Ishikawa (cell line): ENCODE results near the gene TMEM255B.

Experiments used
- EGR1 ChIP-seq: IDR thresholded peaks from 2 replicates; pipeline ENCODE4 v1.6.1; 2012
- EP300 ChIP-seq: IDR thresholded peaks from 2 replicates; pipeline ENCODE4 v1.6.1; 2012; ENCODE audit warnings: borderline replicate concordance
- FOXM1 ChIP-seq: IDR thresholded peaks from 2 replicates; pipeline ENCODE4 v1.6.1; 2012; ENCODE audit warnings: low read depth, borderline replicate concordance
- MAX ChIP-seq: IDR thresholded peaks from 2 replicates; pipeline ENCODE4 v1.6.1; 2012
- RAD21 ChIP-seq: IDR thresholded peaks from 2 replicates; pipeline ENCODE4 v1.6.1; 2012; ENCODE audit warnings: low read depth
- TAF1 ChIP-seq: IDR thresholded peaks from 2 replicates; pipeline ENCODE4 v1.6.1; 2012; ENCODE audit warnings: low read depth, mild to moderate bottlenecking
- TCF12 ChIP-seq: IDR thresholded peaks from 2 replicates; pipeline ENCODE4 v1.6.1; 2012; ENCODE audit warnings: low read depth
- YY1 ChIP-seq: IDR thresholded peaks from 2 replicates; pipeline ENCODE4 v1.6.1; 2012; ENCODE audit warnings: low read depth

DNA sequence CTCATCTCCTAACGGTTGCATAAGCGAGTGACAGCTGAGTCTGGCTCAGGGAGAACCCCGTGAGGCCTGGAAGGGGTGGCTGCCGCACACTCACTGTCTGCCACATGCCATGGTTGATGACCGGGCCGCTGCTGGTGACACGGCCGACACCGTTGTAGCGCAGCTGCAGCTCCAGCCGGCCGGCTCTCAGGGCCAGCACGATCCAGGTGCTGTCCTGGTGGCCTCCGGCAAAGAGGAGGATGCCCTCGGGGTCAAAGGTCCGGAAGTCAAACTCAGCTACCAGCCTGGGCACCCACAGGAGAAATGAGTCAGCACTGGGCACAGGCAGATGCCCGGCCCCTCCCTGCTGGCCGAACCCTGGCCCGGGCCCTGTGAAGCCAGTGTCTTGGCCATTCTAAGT, 73.2 kb downstream of the TMEM255B start:
- TF ChIP-seq EGR1, result no peak
- TF ChIP-seq RAD21, result no peak
- TF ChIP-seq EP300, result no peak
- no peak for TF ChIP-seq YY1
- no peak for TF ChIP-seq TAF1
- TF ChIP-seq MAX, result no peak
- TF ChIP-seq TCF12, result no peak
- TF ChIP-seq FOXM1, result no peak
